BE2C (cell line): Measurements from ENCODE around the gene BRS3.

Experiments used
- DNase-seq: peaks from one replicate; pipeline ENCODE4 v3.0.0-alpha.2; 2020
- H3K27me3 ChIP-seq: fragments of 250-450 bp; sonication (Bioruptor Pico); 2 replicates; pipeline ENCODE4 v1.5.1; 2020; ENCODE audit warnings: mild to moderate bottlenecking
- H3K36me3 ChIP-seq: fragments of 250-450 bp; sonication (Bioruptor Pico); 2 replicates; pipeline ENCODE4 v1.5.1; 2020; ENCODE audit warnings: mild to moderate bottlenecking
- H3K4me1 ChIP-seq: fragments of 250-450 bp; sonication (Bioruptor Pico); 2 replicates; pipeline ENCODE4 v1.5.1; 2020
- H3K4me3 ChIP-seq: 2 replicates; pipeline ENCODE4 v1.5.1; 2011; ENCODE audit warnings: low read depth, low read length
- H3K9me3 ChIP-seq: fragments of 250-450 bp; sonication (Bioruptor Pico); 2 replicates; pipeline ENCODE4 v1.5.1; 2020
- TF ChIP-seq, protein P1 (sequence below): IDR thresholded peaks from 2 replicates; pipeline ENCODE4 v1.5.1; 2012; ENCODE audit warnings: mild to moderate bottlenecking, low read depth, low read length

BRS3 gene

DNA sequence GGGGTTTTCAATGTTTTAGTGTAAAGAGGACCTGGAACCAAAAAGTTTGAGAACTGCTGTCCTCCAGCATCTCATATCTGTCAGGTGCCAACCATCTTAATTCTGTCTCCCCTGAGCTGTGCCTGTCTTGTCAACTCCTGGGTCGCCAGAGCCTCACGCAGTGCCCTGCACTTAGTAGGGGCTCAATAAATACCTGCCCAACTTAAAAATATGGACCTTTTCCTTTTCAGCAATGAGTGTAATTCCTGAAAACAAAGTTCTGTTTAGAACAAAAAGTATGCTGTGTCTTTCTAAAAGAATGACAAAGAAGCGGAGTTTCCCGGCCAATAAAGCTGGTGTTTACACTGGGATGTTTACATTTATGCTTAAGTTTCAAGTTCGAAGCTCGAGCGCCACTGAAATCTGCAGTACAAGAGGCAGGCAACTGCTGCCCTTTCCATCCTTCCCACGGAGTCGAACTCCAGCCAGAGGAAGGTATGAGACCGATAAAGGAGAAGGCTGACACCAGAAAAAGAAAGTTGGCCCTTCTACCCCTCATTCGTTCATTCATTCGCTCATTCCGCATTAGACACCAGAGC, 8.5 kb downstream of the BRS3 start:
- no peaks in the 10 kb centered on the region for H3K27me3 ChIP-seq
- TF ChIP-seq, protein P1, sequence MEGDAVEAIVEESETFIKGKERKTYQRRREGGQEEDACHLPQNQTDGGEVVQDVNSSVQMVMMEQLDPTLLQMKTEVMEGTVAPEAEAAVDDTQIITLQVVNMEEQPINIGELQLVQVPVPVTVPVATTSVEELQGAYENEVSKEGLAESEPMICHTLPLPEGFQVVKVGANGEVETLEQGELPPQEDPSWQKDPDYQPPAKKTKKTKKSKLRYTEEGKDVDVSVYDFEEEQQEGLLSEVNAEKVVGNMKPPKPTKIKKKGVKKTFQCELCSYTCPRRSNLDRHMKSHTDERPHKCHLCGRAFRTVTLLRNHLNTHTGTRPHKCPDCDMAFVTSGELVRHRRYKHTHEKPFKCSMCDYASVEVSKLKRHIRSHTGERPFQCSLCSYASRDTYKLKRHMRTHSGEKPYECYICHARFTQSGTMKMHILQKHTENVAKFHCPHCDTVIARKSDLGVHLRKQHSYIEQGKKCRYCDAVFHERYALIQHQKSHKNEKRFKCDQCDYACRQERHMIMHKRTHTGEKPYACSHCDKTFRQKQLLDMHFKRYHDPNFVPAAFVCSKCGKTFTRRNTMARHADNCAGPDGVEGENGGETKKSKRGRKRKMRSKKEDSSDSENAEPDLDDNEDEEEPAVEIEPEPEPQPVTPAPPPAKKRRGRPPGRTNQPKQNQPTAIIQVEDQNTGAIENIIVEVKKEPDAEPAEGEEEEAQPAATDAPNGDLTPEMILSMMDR = no peak

DNA sequence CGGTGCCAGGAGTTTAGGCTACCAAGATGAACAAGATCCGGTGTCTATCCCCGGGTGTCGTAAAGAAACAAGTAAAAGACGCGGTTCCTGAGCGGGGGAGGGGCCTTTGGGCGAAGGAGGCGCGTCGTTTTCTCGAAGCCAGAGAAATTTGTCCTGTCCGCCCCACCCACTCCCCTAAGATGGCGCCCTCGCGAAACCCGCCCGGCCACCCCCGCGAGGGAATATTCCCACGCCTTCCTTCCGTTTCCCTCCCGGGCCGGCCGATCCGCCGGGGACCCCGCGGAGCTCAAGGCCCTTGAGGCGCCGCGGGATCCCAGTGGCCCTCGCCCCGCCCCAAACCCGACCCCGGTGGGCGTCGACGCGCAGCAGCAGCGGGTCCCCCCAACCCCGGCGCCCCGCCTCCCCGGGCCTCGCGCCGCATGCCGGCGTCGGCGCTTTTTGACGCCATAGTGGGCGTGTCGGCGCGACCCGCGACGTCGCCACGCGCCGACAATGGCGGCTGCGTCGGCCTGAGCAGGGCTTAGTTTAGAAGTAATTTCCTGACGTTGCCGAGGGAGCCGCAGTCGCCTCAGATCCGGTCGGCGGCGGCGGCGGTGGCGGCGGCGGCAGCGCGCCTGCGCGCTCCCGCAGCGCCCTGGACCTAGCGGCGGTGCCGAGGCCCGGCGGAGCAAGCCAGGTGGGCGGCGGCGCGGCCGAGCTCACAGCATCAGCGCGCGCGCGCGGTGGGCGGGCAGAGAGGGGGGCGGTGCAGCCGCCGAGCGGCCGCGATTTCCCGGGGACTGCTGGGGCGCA, 9.2 kb downstream of the BRS3 start:
- Histone ChIP-seq H3K4me1 (no peaks in the 10 kb centered on the region), H3K9me3 (no peaks in the 10 kb centered on the region), H3K4me3 (peak overlapping the region; percentile 85), H3K36me3 (peaks cover 15% of the 10 kb centered on the region), H3K27me3 (no peaks in the 10 kb centered on the region)
- TF ChIP-seq, protein P1 = no peak
- DNase-seq = peak; percentile 85

More for the DNA sequence above, 8.5 kb downstream of the BRS3 start:
- Histone ChIP-seq H3K4me1 (no peaks in the 10 kb centered on the region), H3K4me3 (peak overlapping the region; percentile 79), H3K9me3 (no peaks in the 10 kb centered on the region), H3K36me3 (peaks cover 11% of the 10 kb centered on the region)
- DNase-seq = no peak

DNA sequence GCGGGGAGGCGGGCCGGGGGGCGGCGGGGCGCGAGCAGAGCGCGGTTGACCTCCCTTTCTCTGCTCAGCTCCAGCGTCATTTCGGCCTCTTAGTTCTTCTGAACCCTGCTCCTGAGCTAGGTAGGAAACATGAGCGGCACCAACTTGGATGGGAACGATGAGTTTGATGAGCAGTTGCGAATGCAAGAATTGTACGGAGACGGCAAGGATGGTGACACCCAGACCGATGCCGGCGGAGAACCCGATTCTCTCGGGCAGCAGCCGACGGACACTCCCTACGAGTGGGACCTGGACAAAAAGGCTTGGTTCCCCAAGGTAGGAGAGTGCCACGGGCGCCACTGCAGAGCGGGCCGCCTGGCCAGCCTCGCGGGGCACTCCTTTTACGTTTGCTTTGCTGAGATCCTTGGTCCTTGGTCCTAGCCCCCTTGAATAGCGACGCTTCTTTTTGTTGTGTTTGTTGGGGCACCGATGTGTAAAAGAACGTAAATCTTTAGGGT, 9.9 kb downstream of the BRS3 start, which contains the start of gene HTATSF1:
TSS of gene HTATSF1 (plus strand) at position 37 of the 497 bp plus-strand sequence. CDS start at position 130, 93 bp downstream.
- Histone ChIP-seq H3K36me3 (peaks cover 19% of the 10 kb centered on the region), H3K4me3 (peak within 1 kb of the TSS; percentile 85), H3K27me3 (no peaks in the 10 kb centered on the region), H3K9me3 (no peaks in the 10 kb centered on the region), H3K4me1 (no peaks in the 10 kb centered on the region)
- TF ChIP-seq, protein P1 = no peak
- DNase-seq = peak; percentile 13

DNA sequence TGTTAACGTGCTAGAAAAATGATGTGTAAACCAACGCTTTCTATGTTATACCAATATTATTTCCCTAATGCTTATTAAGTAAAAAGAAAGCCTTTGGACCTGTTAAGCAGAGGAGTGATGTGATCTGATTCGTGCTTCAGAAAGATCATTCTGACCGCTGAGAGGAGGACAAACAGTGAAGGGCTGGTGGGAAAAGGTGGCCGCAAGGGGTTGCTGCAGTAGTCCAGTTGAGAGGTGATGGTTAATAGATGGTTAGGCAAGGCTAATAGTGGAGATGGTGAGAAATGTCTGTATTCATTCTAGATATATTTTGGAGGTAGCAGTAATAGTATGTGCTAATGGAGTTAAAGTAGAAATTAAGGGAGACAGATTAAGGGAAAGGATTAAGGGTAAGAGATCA, 31.3 kb downstream of the BRS3 start:
- H3K4me3 ChIP-seq = no peak overlapping the region
- H3K9me3 ChIP-seq = no peaks in the 10 kb centered on the region
- no peaks in the 10 kb centered on the region for H3K27me3 ChIP-seq
- H3K36me3 ChIP-seq = no peaks in the 10 kb centered on the region
- DNase-seq = no peak
- no peaks in the 10 kb centered on the region for H3K4me1 ChIP-seq
- TF ChIP-seq, protein P1 = no peak

DNA sequence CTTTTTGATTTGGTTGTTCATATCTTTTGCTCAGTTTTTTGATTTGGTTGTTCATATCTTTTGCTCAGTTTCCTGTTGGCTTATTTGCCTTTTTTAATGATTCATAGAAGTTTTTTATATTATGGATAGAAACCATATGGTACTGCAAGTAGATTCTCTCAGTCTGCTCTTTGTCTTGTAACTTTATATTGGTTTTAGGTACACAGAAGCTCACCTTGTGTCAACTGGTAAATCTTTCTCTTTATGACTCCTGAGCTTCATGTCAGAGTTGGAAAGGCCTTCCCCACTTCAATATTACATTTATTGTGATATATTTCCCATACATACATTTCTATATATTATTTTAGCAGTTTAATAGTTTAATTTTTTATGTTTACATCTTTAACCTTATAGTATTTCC, 36.0 kb downstream of the BRS3 start:
- TF ChIP-seq, protein P1 = no peak
- Histone ChIP-seq H3K4me3 (no peak overlapping the region), H3K36me3 (no peaks in the 10 kb centered on the region), H3K9me3 (no peaks in the 10 kb centered on the region), H3K4me1 (no peaks in the 10 kb centered on the region), H3K27me3 (no peaks in the 10 kb centered on the region)
- DNase-seq = no peak
